A673 (cell line): ENCODE results near the gene VDAC1.

ENCODE experiments used
- EZH2 ChIP-seq: fragments of 200-600 bp; sonication (generic); IDR thresholded peaks from 2 replicates; pipeline ENCODE4 v1.6.1; 2017; ENCODE audit warnings: borderline replicate concordance, low read depth, mild to moderate bottlenecking, mixed read lengths, antibody characterized with exemption, low read length; ENCODE audit not compliant: poor library complexity, severe bottlenecking
- TF ChIP-seq, protein P1 (sequence below): fragments of 300-800, 200-600 bp; sonication (generic); conservative IDR thresholded peaks from 2 replicates; pipeline ENCODE4 v1.5.1; 2017; ENCODE audit warnings: low read depth, mild to moderate bottlenecking, antibody characterized with exemption, low read length, moderate library complexity, mixed read lengths

- no peak for TF ChIP-seq EZH2
- TF ChIP-seq, protein P1, sequence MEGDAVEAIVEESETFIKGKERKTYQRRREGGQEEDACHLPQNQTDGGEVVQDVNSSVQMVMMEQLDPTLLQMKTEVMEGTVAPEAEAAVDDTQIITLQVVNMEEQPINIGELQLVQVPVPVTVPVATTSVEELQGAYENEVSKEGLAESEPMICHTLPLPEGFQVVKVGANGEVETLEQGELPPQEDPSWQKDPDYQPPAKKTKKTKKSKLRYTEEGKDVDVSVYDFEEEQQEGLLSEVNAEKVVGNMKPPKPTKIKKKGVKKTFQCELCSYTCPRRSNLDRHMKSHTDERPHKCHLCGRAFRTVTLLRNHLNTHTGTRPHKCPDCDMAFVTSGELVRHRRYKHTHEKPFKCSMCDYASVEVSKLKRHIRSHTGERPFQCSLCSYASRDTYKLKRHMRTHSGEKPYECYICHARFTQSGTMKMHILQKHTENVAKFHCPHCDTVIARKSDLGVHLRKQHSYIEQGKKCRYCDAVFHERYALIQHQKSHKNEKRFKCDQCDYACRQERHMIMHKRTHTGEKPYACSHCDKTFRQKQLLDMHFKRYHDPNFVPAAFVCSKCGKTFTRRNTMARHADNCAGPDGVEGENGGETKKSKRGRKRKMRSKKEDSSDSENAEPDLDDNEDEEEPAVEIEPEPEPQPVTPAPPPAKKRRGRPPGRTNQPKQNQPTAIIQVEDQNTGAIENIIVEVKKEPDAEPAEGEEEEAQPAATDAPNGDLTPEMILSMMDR = no peak
Observed at GRCh38 chr5:133927300-133928180, 77.2 kb downstream of the VDAC1 start.
